Choroid plexus epithelial cell (primary cell): ENCODE data around the gene GVQW3.
"Not testable (repeated sequence)": the region's sequence is repeated elsewhere in the genome, so short reads cannot be mapped to it uniquely, and the experiment has no call there.

ENCODE experiments used
- DNase-seq: peaks from one replicate; pipeline ENCODE4 v3.0.0-alpha.2; 2010; ENCODE audit warnings: low read depth
- H3K4me3 ChIP-seq: 2 replicates; pipeline ENCODE4 v1.5.1; 2011; ENCODE audit warnings: low read depth, mild to moderate bottlenecking, control low read depth, low read length, moderate library complexity
- TF ChIP-seq, protein P1 (sequence below): conservative IDR thresholded peaks from 2 replicates; pipeline ENCODE4 v1.5.1; 2011; ENCODE audit warnings: low read depth, mild to moderate bottlenecking, control low read depth, inconsistent platforms, low read length, moderate library complexity

GVQW3 gene

DNA sequence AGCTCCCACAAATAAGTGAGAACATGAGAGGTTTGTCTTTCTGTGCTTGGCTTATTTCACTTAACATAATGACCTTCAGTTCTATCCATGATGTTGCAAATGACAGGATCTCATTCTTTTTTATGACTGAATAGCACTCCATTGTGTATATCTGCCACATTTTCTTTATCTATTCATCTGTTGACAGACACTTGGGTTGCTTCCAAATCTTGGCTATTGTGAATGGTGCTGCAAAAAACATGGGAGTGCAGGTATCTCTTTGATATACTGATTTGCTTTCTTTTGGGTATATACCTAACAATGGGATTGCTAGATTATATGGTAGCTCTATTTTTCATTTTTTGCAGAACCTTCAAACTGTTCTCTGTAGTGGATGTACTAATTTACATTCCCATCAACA is 13.3 kb downstream of the GVQW3 start:
- TF ChIP-seq, protein P1, sequence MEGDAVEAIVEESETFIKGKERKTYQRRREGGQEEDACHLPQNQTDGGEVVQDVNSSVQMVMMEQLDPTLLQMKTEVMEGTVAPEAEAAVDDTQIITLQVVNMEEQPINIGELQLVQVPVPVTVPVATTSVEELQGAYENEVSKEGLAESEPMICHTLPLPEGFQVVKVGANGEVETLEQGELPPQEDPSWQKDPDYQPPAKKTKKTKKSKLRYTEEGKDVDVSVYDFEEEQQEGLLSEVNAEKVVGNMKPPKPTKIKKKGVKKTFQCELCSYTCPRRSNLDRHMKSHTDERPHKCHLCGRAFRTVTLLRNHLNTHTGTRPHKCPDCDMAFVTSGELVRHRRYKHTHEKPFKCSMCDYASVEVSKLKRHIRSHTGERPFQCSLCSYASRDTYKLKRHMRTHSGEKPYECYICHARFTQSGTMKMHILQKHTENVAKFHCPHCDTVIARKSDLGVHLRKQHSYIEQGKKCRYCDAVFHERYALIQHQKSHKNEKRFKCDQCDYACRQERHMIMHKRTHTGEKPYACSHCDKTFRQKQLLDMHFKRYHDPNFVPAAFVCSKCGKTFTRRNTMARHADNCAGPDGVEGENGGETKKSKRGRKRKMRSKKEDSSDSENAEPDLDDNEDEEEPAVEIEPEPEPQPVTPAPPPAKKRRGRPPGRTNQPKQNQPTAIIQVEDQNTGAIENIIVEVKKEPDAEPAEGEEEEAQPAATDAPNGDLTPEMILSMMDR, result no peak
- DNase-seq, result no peak
- no peak overlapping the region for H3K4me3 ChIP-seq

DNA sequence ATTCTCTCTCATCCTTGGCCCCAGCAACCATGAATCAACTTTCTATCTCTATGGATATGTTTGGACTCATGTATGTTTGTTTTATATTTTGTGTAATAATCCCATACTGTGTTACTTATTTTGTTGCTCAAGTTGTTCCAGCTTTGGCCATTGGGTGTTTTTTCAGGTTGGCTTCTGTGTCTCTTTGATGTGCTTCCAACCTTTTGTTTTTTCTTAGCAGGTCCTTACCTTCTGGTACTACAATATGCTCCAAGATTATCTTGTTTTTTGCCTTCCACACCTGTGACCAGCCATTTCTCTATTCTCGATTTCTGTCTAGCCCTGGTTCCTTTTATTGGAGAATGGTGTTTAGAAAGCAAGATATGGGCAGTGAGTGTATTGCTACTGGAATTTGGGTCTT is 14.2 kb downstream of the GVQW3 start:
- DNase-seq, result no peak
- H3K4me3 ChIP-seq, result no peak overlapping the region
- TF ChIP-seq, protein P1, result no peak

DNA sequence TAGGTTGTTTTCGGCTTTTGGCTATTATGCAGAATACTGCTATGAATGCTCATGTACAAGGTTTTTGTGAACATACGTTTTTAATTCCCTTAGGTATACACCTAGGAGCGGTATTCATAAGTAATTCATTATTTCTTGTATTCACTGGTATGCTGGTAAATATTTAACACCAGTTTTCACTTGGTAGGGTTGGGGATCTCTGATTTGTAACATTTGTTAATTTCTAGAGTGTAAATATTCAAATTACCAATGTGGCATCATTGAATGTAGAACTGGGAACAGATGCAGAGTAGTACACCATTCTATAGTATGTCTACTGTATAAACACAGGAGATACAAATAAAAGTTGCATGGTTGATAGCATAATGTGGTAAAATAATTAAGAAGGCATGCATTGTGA is 16.3 kb downstream of the GVQW3 start:
- TF ChIP-seq, protein P1, result no peak
- no peak overlapping the region for H3K4me3 ChIP-seq
- DNase-seq, result no peak

DNA sequence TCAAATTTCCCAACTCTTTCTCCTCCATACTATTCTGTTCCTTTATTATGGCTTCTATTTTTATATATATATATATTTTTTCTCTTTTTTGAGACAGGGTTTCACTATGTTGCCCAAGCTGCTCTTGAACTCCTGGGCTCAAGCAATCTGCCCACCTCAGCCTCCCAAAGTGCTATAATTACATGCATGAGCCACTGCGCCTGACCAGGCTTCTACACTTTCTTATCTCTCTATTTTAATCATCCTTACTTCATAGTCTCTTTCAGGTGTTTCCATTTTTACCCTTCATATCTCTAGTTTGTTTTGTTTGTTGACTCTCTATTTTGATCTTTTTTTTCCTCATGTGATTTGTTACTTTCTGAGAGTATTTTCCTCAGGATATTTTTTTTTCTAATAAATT is 19.8 kb downstream of the GVQW3 start:
- TF ChIP-seq, protein P1, result no peak

DNA sequence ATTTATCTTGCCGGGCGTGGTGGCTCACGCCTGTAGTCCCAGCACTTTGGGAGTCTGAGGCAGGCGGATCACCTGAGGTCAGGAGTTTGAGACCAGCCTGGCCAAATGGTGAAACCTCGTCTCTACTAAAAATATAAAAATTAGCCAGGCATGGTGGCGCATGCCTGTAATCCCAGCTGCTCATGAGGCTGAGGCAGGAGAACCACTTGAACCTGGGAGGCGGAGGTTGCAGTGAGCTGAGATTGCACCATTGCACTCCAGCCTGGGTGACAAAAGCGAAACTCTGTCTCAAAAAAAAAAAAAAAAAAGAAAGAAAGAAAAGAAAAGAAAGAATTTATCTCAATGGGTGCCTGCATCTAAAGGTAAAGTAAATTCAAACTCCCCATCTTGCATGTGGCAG is 20.4 kb downstream of the GVQW3 start:
- not testable (repeated sequence) for DNase-seq, H3K4me3 ChIP-seq

More for the DNA sequence above, 19.8 kb downstream of the GVQW3 start:
- H3K4me3 ChIP-seq, result no peak overlapping the region
- DNase-seq, result no peak

DNA sequence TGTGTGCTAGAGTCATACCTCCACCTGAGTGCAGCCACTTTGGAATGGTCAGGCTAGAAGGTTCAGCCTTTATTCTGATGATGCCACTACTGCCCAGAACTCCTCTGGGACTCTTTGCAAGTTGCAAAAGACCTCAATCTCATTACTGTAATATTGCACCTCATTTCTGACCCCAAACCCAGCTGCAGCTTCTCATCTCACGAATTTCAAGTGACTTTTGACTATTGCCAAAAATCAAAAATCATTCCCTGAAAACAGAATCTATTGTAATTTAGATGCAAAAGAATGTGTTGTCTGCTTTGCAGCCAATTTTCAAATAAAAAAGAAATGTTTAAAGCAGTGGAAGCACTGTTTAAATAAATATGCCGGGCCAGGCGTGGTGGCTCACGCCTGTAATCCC is 25.2 kb downstream of the GVQW3 start:
- DNase-seq, result no peak
- TF ChIP-seq, protein P1, result no peak
- no peak overlapping the region for H3K4me3 ChIP-seq

DNA sequence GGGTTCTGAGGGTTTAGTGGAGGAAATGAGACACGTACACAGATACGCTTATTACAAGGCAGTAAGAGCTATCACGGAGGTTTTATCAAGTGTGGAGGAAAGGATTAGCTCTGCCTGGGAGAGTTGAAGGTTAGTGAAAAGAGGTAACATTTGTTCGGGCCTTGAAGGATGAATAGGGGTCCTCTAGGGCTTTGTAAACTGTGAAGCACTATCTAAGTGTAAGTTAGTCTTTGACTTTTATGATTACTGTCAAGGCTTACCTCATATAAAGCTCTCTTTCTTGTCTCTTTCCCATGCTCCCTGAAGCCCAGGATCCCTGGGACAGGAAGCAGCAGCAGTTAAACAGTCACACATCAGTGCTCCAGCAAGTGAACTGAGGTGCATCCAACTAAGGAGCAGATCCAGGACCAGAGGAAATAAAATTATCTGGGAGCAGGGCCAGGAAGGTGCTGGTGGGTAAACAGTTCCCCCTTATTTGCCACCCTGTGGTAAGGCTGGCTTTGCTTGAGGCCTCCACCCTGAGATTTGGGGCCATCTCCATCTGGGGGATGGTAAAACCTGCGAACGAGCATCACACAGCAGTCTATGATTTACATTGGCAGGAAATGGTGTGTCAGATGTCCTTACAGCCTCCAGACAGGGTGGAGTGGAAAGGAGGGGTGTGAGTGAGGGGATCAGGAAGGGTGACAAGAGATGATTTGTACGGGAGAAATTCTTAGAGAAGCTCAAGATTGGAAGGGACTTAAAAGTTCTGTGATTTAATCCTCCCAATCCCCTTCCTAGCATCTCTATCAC is 27.2 kb downstream of the GVQW3 start:
- no peak for DNase-seq
- TF ChIP-seq, protein P1, result no peak

More for the DNA sequence above, 27.2 kb downstream of the GVQW3 start:
- no peak overlapping the region for H3K4me3 ChIP-seq
